Activated gamma-delta T cell (primary cell): ENCODE measurements around the gene PAK5.

Experiments
- DNase-seq: peaks from one replicate; lab custom pipeline; 2025; lab: John Stamatoyannopoulos, UW
- total RNA-seq, 2 donors: gene quantifications; one replicate each; lab custom pipeline; 2026; lab: John Stamatoyannopoulos, UW

Gene PAK5
- 0 reads per million in 2 donors for total RNA-seq

DNA sequence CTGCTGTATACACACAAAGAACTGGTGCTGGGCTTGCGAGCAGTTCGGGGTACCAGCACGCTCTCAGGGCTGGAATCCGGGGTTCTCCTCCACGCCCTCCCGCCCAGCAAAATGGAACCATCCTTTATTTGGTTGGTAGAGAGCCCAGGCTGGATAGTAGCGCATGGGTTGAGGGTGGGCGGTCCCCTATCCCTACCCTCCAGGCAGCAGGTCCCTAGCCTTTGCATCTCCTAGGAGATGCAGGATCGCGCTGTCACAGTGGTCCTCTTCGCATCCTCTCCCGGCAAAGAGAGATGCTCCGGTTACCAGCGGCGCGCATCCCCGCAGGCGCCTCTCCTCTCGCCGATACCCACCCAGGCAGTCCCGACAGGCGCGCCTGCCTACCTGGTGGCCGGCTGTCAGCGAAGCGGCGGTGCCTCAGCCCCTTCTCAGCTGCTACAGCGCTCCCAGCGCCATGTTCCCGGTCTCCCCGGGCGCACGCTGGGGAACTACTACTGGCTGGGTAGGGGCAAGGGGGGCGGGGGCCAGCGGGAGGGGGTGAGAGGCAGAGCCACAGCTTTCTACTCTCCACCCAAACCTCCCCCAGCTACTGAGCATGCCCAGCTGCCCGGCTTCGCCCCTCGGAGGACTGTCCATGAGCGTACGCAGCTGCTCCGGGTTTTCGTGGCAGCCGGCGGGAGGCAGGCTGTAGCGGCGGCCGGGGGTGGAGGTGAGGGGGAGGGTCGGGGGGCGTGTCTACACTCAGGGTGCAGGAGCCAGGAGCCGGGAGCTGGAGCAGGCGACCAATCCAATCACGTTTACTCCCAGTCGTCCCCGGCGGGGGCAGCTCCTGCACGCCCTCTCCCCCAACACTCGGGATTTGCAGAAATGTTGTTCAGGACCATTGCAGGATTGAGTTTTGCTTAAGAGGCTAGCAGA lies at the start of gene PAK5:
PAK5 (minus strand) TSS at position 699 of the 918 bp plus-strand sequence. CDS start 194,748 bp downstream, outside the sequence.
- DNase-seq, result peak; percentile 15

DNA sequence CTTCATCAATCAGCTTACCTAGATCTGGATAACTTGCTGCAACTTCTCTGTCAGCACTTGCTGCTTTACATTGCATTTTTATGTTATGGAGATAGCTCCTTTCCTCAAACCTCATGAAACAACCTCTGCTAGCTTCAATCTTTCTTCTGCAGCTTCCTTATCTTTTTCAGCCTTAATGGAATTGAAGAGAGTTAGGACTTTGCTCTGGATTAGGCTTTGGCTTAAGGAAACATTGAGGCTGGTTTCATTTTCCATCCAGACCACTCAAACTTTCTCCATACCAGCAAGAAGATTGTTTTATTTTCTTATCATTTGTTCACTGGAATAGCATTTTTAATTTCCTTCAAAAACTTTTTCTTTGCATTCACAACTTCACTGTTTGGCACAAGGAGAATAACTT lies 48.8 kb upstream of the PAK5 start:
- DNase-seq, result no peak

DNA sequence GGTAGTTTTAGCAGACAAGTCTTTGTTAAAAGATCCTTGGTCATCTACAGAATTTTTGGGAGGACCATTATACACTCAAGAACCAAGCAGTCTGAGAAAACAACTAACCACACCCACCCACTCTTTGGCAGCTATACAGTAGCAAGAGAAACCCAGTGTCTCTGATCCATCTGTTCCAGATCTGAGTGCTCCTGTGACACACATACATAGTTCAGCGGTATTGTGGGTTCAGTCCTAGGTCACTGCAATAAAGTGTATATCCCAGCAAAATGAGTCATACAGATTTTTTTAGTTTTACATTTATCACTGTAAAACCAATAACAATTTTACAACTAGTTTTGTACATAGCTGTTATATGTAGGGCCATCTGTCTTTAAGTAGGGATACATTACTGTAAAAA lies 47.4 kb upstream of the PAK5 start:
- no peak for DNase-seq

DNA sequence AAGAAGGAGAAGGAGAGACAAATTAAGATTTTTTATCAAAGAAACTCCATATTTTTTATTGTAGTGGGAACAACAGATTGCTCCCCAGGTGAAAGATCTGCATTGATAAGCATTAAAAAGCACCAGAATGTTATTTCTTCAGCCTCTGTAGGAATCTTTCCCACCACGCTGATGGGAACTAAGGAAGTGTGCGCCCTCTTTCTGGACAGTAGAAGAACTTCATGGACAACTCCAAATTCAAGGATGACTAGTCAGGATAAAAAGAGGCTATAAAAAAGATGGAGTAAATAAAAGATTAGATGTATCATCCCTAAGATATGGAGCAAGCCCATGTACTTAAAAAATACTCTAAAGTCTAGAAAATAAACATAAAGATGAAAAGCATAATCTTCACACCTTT lies 45.8 kb upstream of the PAK5 start:
- no peak for DNase-seq

DNA sequence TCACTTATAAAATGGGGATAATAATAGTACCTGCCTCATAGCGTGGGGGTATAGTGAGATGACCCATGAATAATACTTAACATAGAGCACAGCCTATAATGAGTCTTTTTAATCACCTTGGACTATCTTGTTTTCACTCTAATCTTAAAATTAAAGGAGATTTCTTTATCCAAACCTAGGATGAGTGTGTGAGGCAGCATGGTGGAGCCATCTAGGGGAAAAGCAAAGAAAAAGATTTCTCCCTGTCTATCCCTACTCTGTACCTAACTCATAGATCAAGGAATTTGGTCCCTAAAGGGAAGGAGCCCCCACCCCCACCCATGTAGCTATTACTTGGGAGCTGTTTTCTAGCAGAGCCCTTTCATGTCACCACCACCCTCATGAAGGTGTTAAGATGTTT lies 45.2 kb upstream of the PAK5 start:
- DNase-seq, result no peak

- no peak for DNase-seq
Observed at GRCh38 chr20:9877932-9878495, 39.1 kb upstream of the PAK5 start.

GRCh38 chr20:9867196-9867980 lies 28.5 kb upstream of the PAK5 start:
- no peak for DNase-seq

GRCh38 chr20:9852566-9852965 lies 13.7 kb upstream of the PAK5 start:
- DNase-seq, result no peak

- no peak for DNase-seq
Observed at GRCh38 chr20:9839626-9840025, 750 bp upstream of the PAK5 start.

- DNase-seq, result no peak
Observed at GRCh38 chr20:9838035-9838377, 870 bp downstream of the PAK5 start.

DNA sequence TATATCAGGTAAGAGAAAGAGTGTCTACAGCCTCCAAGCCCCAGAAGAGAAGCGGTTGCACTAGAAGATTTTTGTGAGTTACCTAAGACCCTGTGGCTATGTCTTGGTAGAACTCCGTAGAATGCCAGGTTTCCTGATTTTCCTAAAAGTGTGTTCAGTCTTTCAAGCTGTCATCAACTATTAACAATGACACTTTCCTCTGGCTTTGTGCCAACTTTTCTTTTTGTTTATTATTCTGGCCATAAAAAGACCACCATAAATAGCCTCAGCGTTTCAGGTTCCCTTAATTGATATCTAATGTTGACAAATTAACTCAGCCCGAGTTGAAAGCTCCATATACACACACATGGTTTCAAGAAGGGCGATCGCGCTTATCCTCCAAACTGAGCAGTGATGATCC lies 1.2 kb downstream of the PAK5 start:
- no peak for DNase-seq

- no peak for DNase-seq
Observed at GRCh38 chr20:9835302-9835701, 3.6 kb downstream of the PAK5 start.

- no peak for DNase-seq
Observed at GRCh38 chr20:9831032-9831431, 7.8 kb downstream of the PAK5 start.

GRCh38 chr20:9829835-9830234 lies 9.0 kb downstream of the PAK5 start:
- DNase-seq, result no peak

- DNase-seq, result no peak
Observed at GRCh38 chr20:9817654-9818053, 21.2 kb downstream of the PAK5 start.

GRCh38 chr20:9815632-9816031 lies 23.2 kb downstream of the PAK5 start:
- no peak for DNase-seq

GRCh38 chr20:9810738-9811137 lies 28.1 kb downstream of the PAK5 start:
- no peak for DNase-seq

DNA sequence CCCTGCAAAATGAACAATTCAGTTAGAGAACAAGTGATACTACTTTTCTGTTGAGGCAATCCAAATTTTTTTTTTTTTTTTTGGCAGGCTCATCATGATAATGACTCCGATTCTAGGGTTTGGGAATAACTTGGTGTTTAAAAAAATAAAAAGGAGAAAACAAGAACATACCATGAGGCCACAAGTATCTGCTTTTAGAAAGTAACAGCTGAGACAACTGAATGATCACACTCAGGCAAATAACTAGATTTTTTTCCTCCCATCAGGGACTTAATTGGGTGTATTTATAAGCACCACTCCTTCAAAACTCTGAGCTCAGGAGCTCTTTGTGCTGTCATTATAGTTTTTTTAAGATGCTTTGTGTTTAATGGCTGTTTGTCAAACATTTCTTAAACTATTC lies 29.6 kb downstream of the PAK5 start:
- no peak for DNase-seq

GRCh38 chr20:9808166-9808565 lies 30.7 kb downstream of the PAK5 start:
- DNase-seq, result no peak

DNA sequence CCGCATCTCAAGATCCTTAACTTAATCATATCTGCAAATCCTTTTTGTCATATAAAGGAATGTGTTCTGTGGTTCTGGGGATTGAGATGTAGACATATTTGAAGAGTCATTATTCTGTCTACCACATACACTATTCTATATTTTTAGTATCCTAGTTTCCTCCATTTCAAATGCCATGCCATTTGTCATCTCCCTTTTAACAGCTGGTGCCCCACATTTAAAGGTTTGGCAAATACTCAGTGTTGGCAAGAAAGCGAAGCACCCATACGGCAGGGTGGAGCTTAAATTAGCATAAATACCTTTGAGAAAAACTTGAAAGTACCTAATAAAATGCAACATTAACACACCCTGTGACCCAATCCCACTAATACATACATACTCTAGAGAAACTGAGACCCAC lies 31.7 kb downstream of the PAK5 start:
- DNase-seq, result no peak

GRCh38 chr20:9800421-9800820 lies 38.5 kb downstream of the PAK5 start:
- no peak for DNase-seq

DNA sequence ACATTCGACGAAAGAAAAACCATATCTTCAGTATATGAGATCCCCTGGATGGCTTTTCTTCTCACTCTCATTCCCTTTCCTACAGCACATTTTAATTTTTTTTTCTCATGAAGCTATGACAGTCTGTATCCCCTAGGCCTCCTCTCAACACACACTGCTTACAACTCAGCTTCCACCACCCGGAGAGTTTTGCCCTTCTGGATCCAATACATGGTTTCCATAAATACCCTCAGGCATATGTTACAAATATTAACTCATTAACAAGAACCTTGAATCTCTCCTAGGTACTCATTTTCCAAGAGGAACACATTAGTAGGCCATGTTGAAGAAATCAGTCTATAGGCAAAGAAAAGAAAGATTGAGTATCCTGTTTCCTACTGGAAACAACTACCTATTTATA lies 44.0 kb downstream of the PAK5 start:
- no peak for DNase-seq

DNA sequence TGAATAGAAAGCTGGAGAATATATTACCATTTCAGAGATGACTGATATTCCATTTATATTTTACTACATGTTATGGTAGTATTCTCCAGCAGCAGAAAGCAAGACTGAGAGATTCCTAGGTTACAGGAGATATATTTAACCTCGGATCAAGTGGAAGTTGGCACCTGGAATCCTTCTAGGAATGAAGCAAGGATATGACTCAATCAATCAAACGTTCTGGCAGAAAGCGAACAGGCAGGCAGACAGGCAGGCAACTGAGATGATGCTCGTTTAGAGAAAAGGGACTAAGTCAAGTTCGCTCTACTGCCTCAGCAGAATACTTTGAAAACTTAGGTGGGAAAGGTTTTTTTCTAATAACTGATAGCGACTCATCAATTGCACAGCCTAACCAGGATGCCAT lies 46.2 kb downstream of the PAK5 start:
- no peak for DNase-seq
